T-helper 22 cell (primary cell): Measurements from ENCODE around the gene KRTAP21-3.
"Not testable (repeated sequence)": the region's sequence is repeated elsewhere in the genome, so short reads cannot be mapped to it uniquely, and the experiment has no call there.

Experiments used
- DNase-seq: peaks from one replicate; pipeline ENCODE4 v3.0.0-alpha.2; 2020; ENCODE audit warnings: low read depth

Gene KRTAP21-3, protein sequence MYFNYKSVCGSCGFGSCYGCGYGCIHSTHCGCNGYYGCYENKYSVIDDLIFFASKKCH

DNA sequence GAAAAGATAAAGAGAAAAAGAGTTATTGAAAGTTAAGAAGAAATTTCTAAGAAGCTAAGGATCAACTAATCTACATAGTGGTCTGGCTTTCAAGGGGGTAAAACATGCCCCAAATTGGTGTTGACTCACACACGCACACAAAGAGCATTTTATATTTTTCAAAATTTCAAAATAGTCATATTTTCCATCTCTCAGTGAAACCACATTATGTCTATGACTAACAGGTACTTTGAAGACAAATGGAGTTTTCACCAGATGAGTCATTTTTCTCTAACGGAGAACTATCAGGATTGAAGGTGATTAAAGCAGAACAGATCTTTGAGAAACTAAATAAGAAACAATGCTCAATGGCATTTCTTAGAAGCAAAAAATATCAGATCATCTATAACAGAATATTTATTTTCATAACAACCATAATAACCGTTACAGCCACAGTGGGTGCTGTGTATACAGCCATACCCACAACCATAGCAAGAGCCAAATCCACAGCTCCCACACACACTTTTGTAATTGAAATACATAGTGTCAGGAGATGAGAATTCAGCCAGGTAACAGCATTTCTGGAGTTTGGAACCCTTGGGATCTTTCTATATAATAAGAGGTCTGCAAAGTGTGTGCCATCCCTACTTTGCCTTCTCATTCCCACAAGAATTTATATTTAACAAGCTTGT, at the start of gene KRTAP21-3:
KRTAP21-3 (minus strand) TSS at position 539 of the 671 bp plus-strand sequence; CDS start at position 521, 18 bp downstream.
- DNase-seq, result no peak

DNA sequence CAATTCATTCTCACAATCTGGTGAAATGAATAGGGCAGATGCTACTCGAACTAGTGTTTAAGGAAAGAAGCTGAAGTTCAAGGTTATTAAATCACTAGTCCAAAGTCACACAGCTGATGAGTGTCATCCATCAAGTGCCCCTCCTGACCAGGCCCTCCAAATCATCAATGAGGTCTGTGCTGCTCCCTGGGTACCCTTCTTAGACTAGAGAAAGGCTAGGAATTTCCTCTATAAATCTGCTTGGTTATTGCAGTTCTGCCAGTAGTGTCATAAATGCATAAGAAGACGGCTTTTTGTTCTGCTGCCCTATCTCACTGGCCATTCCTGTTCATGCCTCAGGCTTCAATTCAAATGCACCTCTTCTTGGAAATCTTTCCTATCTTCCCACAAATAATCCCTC, 42.2 kb upstream of the KRTAP21-3 start:
- DNase-seq, result no peak

DNA sequence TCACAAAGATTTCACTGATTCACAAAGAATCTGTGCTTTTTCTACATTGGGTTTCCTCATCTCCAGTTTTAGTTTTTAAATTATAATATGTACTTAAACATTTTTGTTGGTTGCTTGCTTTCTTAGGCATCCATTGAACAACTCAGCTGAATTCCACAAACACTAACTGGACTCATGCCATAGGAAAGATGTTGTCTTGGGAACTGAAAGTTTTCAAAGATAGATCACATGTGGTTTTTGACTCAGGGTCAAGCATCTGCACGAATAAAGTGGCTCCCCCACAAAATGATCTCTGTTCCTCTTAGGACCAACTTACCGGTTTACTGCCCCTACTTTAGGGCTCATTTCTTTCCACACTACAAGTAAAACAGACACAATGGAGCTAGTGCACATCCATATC, 39.7 kb upstream of the KRTAP21-3 start:
- DNase-seq, result no peak

DNA sequence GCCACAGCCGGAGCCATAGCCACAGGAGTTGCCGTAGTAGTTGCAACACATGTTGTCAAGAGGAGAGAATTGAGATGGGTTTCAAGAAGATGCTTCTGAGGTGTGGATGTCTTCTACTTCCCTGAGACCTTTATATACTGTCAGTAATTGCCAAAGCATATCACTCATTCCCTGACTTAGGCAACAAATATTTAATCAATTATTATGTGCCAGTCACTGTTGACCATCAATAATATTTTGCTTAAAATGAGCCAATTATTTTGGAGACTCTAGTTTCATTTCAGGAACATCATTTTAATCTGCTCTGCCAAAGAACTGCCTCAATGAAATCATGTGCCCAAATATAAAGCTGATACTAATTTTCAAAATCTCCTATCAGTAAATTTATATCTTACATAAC, 36.8 kb upstream of the KRTAP21-3 start, which contains the start of gene KRTAP21-1:
KRTAP21-1 (minus strand) TSS at position 101 of the 400 bp plus-strand sequence; CDS start at position 51, 50 bp downstream.
- DNase-seq, result not testable (repeated sequence)

DNA sequence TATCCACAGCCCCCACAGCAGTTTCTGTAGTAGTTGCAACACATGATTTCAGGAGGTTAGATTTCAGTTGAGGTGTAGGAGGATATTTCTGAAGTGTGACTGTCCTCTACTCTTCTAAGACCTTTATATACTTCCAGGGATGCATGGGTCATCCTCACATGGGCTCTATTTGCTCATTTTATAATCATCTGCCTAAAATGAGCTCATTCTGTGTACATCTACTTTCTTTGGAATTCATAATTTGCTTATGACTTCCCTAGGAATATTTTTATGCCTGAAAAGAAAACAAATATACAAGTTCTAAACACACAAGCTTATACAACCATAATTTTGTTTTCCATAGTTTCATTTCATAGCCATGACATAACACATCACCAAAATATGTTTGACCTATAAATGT, 28.6 kb upstream of the KRTAP21-3 start, which contains the start of gene KRTAP21-2:
KRTAP21-2 (minus strand) TSS at position 101 of the 400 bp plus-strand sequence; CDS start at position 44, 57 bp downstream.
- no peak for DNase-seq

DNA sequence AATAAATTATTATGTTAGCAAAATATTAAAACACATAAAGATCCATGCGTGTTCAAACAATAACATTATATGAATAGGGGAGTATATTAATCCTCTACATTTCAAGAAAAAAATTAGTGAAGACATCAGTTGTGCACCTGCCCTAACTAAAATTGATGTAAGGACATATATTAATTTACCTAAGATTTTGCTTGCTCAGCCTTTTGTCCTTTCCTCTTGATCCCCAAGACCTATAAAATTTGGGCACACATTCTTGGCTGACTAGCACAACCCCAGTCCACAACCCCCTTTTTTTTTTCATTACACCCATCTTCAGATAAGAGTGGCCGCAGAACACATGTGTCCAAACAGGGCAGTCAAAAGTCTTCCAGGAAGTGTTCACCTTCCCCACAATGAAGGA, 21.9 kb upstream of the KRTAP21-3 start:
- no peak for DNase-seq

DNA sequence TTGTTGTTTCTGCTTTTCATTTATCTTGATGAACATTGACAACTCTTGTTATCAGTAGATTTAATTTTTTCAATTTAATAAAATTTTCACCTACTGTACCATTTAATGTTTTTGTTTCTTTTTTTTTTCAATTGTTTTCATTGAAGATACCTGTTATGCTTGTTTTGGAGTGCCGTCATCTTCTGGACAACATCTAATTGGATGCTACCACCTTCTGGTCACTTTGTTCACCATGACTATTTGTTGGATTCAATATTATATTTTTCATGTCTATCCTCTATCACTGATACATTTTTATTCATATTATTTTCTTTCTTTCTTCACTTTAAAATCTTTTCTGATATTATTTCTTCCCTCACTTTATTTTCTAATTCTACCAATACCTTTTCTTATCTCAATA, 14.4 kb upstream of the KRTAP21-3 start:
- DNase-seq, result no peak

DNA sequence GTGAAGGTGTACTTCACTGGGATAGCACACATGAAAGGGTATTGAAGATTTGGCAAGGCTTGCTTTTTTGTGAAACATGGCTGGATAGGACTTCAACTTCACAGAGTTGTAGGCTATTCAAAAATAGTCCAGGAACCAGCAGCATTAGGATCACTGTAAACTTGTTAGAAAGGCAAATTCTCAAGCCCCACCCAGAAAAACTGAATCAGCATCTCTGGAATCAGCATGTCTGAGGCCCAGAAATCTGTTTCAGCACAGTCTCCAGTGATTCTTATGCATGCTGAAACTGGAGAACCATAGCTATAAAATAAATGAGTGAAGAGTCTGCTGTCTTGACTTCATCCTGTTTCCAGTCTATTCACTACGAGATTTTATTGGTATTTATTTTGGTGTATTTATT, 8.1 kb upstream of the KRTAP21-3 start:
- DNase-seq, result no peak

DNA sequence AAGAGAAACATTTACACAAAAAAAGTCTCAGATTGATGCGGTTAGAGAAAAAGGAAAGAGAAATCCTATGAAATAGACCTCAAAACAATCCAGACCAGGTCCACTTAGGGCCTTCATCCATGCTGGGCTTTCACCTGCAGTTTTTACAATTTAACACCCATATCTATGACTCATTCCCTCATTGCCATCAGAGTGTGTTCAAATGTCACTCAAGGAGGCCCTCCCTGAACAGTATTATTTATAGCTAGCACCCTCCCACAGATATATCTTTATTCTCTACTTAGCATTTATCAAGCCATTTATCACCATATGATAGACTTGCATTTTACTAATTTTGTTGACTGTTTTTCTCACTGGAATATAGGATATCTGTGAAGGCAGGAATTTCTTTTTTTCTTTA, 824 bp upstream of the KRTAP21-3 start:
- no peak for DNase-seq

DNA sequence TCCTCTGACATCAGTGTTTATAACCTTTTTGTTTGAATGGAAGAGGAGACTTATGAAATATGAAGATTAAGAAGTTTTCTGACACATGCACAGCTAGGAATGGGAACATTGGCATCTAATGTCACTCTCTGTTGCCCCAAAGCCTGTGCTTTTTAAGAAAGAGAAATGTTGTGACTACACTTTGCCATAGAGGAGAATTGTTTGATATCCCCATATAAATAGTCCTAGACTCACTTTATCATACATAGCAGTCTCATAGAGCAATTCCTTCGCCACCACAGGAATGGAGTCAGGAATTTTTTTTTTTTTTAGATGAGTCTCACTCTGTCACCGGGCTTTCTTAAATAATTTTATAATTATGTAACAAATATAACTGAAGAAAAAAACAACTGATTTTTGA, 1.5 kb downstream of the KRTAP21-3 start:
- no peak for DNase-seq

DNA sequence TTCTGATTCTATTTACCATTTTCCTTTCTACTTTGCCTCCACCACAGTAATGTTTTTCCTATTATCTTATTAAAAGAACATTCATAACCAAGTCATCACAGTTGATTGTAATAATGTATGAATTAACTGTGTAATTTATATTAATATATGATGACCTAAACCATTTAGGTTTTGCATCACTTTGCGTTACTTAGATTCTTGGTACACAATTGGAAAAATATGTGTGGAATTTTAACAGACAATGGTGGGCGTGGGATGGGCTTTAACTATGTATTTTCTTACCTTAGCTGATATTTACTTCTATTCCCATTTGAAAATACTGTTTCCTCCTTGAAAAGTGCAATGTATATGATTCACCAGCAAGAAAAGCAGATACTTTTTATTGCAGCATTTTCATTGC, 3.6 kb downstream of the KRTAP21-3 start:
- DNase-seq, result no peak

DNA sequence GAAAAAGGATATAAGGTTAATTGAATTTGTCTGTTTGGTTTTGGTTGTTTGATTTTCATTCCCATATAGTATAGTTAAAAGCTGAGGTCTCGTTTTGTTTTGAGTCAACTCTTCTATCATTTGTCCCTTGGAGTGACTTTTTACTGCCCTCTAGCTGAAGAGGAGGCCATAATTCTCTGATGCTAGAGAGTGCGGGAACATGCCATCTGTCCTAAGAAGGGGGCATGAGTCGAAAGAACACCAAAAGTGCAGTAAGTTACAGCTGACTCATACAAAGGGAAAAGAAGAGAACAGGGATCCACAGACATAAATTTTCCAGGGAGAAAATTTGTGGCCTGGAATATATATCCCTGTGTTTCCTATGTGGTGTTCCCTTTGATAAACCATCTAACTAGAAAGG, 4.1 kb downstream of the KRTAP21-3 start:
- DNase-seq, result no peak

DNA sequence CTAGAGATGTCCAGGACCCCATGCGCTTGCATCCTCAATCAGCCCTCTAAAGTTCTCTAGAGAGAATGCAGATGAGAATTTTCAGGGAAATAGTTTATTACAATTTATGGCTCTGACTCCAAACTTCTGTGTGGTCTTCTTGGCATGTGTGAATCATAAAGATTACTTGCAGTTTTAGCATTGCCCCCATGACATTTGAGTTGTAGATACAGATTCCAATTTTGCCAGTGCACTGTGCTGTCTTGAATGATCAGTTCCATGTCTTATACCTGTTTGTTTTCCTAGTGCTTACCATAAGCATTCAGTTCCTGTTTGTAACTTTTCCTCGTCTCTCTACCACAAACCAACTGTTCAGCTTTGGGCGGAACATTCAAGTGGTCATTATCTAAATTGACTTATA, 4.8 kb downstream of the KRTAP21-3 start:
- no peak for DNase-seq

DNA sequence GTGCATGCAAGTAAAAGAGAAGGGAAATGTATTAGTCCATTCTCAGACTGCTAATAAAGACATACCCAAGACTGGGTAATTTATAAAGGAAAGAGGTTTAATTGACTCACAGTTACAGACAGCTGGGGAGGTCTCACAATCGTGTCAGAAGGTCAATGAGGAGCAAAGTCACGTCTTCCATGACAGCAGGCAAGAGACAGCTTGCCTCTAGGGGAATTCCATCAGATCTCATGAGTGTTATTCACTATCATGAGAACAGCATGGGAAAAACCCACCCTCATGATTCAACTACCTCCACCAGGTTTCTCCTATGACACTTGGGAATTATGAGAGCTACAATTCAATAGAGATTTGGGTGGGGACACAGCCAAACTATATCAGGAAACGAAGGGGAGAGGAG, 8.1 kb downstream of the KRTAP21-3 start:
- DNase-seq, result no peak

DNA sequence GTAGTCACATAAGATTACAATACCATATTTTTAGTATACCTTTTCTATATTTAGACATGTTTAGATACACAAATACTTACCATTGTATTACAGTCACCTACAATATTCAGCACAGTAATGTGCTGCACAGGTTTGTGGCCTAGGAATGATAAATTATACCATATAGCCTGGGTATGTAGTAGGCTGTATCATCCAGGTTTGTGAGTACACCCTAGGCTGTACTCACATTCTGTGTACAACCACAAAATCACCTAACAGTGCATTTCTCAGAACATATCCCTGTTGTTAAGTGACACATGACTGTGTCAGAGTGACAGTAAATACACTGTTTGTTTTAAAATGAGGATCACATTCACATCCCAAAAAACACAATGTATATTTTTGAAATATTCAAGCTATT, 11.2 kb downstream of the KRTAP21-3 start:
- no peak for DNase-seq

DNA sequence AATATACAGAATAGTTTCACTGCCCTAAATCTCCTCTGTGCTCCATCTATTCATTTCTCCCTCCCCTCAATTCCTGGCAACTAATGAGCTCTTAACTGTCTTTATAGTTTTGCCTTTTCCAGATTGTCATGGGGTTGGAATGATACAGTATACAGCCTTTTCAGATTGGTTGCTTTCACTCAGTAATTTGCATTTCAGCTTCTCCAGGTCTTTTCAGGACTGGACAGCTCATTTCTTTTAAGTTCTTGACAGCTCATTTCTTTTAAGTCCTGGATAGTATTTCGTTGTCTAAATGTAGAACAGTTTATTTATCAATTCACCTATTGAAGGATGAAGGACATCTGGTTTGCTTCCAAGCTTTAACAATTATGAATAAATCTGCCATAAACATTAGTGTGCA, 22.6 kb downstream of the KRTAP21-3 start:
- DNase-seq, result no peak

DNA sequence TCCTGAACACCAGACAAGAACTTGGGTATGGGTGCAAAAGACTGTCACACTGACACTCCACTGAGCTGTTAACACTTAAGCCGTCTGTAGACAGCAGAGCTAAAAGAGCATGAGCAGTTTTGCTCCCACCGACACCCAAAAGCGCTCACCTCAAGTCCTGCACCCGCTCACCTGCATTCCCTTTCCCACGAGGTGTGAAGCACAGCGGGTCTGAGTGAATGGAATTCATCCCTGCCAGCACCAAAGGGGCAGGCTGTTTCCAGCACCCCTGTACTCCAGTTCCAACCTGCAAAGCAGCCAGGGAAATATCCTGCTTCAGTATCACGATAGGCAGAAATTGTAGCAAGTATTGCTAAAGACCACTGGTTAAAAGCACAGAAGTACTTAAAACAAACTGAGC, 28.8 kb downstream of the KRTAP21-3 start:
- DNase-seq, result no peak

DNA sequence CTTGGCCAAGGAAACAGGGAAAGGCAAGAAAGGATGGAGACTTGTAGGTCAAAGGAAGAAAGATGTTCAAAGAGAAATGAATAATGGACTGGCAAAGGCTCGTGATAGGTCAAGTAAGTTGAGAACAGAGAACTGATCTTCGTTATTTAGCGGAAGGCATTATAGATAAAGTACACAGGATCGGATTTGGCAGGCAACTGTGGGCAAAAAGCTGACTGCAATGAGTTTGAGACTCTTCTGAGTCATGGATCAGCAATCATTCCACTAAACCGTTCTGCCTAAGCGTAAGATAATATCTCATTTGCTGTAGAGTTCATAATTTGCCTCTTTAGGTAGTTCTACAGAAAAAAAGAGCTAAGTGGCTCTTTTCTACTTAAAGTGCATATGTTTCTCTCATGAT, 34.1 kb downstream of the KRTAP21-3 start:
- DNase-seq, result no peak

DNA sequence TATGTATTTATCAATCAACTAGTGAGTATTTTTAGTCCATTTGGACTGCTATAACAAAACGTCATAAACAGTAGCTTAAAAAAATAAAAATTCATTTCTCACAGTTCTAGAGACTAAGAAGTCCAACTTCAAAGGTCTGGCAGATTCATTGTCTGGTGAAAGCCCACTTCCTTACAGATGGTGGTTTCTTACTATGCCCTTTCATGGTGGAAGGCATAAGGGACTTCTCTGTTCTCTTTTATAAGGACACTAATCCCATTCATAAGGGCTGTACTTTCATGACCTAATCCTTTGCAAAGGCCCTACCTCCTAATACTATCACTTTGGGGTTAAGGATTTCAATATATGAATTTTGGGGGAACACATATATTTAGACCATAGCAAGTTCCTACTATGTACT, 38.0 kb downstream of the KRTAP21-3 start:
- no peak for DNase-seq

DNA sequence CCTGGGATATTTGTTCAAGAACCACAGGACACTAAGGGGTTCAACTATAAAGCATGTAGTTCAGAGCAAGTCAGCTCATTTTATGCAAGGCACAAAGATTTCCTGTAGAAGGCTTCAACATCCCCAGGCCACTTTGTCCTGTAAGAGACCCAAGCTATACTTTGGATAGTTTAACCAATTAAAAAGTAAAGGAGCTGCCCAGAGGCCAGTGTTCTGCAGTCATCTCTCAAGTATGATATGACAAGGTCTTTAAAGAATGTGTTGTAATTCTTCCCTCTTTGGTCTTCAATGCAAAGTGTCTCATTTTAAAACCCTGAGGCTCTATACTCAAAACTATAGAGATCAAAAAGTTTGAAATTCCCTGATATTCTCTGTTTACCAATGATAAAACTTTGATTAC, 41.8 kb downstream of the KRTAP21-3 start:
- no peak for DNase-seq

DNA sequence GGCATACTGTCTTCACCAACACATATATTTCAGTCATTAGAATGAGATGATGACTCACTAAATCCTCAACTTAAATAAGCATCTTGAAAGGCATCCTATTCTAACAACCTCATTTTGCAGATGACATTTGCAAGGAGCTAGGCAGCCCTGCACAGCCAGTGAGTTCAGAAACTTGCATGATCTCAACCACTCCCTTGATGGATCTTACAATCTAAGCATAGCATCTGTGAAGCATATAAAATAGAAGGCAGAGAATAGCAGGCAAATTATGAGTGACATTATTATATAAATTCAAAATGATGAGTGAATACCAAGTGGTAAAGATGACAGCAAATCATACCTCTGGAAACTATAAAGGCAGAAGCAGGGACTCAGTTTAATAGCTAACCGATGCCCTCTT, 44.3 kb downstream of the KRTAP21-3 start:
- DNase-seq, result no peak

DNA sequence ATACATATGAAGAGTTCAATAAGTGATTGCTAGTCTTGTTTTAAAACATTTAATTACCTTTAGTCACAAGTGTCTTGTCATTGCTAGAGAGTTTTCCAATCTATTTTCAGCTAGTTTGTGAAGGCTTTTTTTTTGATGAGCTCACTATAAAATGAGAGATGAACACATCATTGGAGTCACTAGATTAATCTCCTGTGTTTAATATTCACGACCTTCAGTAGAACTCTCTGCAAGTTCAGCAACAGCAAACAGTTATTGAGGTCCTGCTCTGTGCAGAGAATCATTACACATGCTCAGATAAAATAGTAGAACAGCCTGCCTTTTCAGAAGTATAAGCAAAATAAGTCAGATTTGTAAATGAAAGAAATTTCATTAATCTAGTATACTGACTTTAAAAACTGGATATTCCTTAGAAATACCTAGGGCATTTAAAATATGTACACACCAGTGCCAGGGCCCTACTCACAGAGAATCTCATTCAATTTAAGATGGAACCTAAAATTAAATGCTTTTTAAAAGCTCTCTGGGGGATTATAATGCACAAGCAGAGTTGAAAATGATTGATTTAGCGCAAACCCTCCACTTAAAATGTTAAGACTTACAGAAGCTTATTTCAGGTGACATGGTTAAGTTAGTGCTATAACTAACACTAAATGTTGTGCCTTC, 45.5 kb downstream of the KRTAP21-3 start:
- no peak for DNase-seq

DNA sequence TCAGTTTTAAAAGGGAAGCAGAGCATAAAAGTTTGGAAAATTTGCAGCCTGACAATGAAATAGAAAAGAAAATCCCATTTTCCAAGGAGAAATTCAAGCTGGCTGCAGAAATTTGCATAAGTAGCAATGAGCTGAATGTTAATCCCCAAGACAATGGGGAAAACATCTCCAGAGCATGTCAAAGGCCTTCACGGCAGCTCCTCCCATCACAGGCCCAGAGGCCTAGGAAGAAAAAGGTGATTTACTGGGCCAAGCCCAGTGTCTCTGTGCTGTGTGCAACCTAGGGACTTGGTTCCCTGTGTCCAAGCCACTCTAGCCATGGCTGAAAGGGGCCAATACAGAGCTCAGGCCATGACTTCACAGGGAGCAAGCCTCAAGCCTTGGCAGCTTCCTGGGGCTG, 49.8 kb downstream of the KRTAP21-3 start:
- DNase-seq, result no peak
